Measurements from ENCODE around the gene SLC9A3.

The SLC9A3 gene

DNA sequence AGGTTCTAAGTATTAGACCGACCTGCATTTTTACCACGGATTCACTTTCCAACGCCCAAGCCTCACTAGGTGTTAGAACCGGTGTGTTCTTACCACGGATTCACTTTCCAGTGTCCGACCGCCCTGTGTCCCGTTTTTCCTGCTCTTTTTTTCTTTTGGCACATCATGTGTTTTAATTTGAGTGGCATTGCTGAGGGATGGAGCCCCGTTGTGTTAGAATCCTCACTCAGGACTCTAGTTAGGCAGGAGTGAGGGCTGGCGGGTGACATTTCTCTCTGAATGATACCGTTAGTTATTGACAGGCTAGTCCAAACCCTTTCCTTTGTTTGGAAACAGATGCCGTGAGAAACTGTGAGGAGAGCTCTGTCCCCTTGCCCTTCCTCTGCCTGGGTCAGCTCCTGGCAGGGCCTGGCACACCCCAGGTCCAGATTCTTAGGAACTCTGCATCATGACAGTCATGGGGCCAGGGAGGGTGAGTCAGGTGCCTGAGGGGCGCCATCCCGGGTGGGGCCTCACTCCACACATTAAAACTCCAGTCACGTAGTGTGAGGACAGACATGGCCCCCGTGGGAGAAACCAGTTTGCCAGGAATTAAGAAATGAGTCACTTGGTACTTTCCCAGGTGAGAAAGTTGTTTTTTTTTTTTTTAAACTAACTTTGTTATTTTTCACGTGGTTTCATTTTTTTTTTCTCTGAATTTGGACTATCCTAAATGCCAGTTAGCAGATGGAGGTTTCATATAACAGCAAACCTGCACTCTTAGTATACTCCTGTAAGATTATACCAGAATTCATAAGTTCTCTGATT lies 65.5 kb downstream of the SLC9A3 start:
- DNase-seq (ENCODE audit: low spot score), result no peak

GRCh38 chr5:457195-457961 lies 66.9 kb downstream of the SLC9A3 start:
- no peak for DNase-seq (ENCODE audit: low spot score)

DNA sequence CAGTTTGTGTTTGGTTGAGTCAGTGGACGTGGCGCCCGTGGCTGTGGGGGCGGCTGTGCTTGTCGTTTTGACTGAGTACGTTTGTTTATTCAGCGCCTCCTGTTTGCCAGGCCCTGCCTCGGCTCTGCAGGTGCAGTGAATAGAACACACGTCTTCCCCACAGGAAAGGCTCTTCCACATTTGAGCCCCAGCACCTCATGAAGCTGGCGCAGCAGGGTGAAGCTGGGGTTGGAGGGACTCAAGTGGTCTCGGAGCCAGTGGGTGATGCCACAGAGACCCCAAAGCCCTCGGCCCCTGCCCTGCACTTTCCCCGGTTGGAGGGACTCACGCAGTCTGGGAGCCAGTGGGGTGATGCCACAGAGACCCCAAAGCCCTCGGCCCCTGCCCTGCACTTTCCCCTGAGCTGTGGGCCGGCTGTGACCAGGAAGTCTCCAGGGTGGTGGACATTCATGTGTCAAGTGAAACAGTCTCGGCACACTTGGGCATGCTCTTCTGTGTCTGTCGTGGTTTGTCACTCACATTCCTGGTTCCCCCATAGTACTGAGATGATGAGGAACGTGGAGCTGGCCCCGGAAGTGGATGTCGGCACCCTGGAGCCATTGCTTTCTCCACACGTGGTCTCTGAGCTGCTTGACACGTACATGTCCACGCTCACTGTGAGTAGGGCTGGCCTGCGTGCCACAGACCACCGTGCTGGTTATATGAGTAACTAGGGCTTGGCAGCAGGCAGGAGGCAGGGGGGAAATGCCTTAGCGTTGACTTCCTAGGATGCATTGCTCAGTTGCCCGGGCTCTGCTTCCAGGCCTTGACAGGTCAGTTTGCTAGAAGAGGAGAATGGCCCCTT lies 67.7 kb downstream of the SLC9A3 start:
- no peak for DNase-seq (ENCODE audit: low spot score)

- DNase-seq (ENCODE audit: low spot score), result no peak
These were observed 68.4 kb downstream of the SLC9A3 start for GRCh38 chr5:455806-456205.

- DNase-seq (ENCODE audit: low spot score), result no peak
These were observed 69.3 kb downstream of the SLC9A3 start for GRCh38 chr5:454936-455335.

- no peak for DNase-seq (ENCODE audit: low spot score)
These were observed 70.3 kb downstream of the SLC9A3 start for GRCh38 chr5:453725-454481.

DNA sequence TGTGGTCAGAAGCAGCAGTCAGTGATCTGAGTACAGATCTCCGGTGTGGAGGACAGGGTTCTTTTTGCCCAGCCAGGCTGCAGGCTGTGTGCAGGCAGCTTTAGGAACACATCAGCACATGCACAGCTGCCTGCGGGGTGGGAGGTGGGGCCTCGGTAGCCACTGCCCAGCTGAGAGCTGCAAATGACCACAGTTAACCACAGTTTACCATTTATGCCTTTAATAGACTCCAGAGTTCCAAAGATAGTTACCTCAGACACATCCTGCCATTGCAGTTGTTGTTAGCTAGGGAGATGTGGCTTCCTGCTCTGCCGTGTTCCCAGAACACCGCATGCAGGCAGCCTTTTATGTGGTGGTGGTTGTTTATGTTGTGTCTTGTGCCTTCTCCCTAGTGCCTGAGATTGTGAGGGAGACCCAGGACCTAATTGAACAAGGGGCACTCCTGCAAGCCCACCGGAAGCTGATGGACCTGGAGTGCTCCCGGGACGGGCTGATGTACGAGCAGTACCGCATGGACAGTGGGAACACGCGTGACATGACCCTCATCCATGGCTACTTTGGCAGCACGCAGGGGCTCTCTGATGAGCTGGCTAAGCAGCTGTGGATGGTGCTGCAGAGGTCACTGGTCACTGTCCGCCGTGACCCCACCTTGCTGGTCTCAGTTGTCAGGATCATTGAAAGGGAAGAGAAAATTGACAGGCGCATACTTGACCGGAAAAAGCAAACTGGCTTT lies 71.1 kb downstream of the SLC9A3 start:
- no peak for DNase-seq (ENCODE audit: low spot score)

- DNase-seq (ENCODE audit: low spot score), result no peak
These were observed 72.4 kb downstream of the SLC9A3 start for GRCh38 chr5:451587-452458.

GRCh38 chr5:449151-449550 lies 75.1 kb downstream of the SLC9A3 start:
- no peak for DNase-seq (ENCODE audit: low spot score)

DNA sequence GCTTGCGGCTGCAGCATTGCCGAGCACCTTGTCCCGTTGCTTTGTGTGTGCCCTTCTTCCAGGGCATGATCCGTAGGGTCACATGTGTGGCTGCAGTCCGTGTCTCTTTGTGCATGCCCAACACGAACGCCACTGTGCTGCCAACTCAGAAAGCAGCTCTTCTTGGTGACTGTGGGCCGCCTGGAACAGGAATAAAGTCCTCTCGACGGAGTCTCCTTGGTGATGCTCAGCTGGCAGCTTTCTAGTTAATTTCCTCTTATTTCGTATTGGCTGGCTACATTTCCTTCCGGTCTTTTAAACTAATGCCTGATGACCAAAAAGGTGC lies 75.5 kb downstream of the SLC9A3 start:
- no peak for DNase-seq (ENCODE audit: low spot score)

DNA sequence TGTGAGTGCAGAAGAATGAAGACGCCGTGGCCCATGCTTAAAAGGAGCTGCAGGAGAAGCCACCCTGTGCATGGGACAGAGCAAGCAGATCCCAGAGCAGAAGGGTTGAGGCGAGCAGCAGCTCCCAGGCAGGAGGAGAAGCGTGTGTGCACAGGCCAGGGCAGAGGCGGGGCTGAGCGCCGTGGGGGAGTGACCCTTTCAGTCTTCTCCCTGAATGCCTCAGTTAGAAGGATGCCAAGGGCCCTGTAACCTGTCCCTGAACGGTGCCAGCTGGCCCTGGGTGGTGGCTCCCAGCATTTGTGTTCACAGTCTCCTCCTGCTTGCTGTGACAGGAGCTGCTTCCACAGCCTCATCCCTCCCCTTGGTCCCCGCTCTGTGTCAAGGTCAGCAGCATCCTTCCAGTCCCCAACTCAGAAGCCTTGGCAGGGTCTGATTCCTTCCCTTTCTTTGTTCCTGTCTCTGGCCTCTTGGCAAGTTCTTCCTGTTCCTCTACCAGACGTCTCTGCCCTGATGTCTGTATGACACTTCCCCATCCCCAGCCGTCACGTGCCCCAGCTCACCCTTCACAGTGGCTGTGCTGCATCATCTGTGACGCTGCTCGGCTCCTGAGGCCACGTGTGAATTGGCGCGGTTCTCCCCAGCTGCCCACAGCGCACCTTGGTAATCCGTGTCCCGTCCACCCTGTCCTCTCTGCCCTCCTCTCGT lies 76.0 kb downstream of the SLC9A3 start:
- no peak for DNase-seq (ENCODE audit: low spot score)

DNA sequence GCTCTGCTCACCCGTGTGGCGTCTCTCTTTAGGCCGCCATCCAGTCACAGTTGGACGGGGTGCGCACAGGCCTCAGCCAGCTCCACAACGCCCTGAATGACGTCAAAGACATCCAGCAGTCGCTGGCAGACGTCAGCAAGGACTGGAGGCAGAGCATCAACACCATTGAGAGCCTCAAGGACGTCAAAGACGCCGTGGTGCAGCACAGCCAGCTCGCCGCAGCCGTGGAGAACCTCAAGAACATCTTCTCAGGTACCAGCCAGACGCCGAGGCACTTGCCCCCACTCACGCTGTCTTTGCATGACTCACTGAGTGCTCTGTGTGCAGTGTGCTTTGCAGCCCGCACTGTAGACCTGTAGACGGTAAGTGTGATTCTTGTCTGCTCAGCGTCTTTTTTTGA lies 76.7 kb downstream of the SLC9A3 start:
- DNase-seq (ENCODE audit: low spot score), result no peak

DNA sequence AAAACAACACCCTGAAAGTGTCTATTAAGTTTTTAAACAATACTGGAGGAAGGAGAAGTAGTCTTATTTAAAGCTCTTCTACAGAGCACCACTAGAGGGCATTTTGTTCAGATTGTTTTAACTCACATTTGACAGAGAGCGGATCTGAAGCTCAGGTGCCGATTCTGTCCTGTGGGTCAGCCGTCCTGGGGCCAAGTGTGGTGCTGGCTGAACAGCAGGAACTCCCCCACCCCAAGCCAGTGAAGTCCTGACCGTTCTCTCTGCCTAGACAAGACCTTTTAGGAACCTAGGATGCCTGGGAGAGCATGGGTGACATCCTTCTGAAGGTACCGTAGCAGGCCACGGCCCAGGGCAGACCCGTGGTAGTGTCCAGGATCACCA lies 77.4 kb downstream of the SLC9A3 start:
- DNase-seq (ENCODE audit: low spot score), result peak; percentile 35

GRCh38 chr5:446066-446882 lies 78.0 kb downstream of the SLC9A3 start:
- no peak for DNase-seq (ENCODE audit: low spot score)

- DNase-seq (ENCODE audit: low spot score), result no peak
These were observed 78.7 kb downstream of the SLC9A3 start for GRCh38 chr5:445591-445990.

DNA sequence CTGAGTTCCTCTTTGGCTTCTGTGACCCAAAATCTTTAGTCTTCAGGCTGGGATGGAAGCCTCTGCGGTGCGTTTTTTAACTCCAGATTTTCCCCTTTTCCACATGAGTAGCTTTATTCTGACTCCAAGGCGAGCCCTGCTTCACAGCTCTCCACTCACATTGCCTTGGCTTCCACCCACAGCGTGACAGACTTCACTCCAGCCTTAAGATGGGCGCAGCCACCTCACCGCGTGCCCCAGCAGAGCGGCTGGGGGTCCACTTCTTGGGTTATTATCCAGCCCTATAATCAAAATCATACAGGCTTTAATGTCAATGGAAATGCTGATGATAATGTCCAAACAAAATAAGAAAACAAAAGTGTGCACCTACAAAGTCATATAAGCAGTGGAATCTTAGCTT lies 80.0 kb downstream of the SLC9A3 start:
- no peak for DNase-seq (ENCODE audit: low spot score)

DNA sequence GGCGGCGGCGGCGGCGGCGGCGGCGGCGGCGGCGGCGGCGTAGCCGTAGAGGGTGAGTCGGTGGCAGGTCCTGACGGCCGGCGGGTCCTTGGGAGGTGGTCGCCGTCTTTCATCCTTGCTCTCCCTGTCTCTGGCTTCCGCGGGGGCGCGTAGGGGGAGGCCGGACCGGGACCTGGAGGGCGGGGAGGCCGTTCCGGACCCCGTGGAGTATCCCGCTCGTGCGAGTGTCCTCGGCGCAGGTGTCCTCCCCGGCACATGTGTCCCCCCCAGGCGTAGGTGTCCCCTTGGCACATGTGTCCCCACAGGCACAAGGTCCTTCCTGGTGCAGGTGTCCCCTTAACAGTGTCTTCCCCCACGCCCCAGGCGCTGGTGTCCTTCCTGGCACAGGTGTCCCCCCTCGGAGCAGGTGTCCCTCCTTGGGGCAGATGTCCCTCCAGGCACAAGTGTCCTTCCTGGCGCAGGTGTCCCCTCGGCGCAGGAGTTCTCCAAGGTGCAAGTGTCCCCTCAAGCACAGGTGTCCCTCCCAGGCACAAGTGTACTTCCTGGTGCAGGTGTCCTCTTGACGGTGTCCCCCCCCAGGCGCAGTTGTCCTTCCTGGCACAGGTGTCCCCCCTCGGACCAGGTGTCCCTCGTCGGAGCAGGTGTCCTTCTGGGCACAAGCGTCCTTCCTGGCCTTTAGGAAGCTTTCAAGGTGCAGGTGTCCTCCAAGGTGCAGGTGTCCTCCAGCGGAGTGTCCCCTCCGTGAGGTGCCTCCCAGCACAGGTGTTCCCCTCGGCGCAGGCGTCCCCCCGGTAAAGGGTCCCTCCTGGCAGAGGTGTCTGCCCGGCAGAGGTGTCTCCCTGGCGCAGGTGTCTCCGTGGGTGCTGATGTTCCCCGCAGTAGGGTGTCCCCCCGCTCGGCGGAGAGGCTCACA lies 80.8 kb downstream of the SLC9A3 start:
- no peak for DNase-seq (ENCODE audit: low spot score)
